HTR-8/SVneo (cell line): ENCODE measurements around the gene DENND5A.

ENCODE experiments used
- DNase-seq: peaks from one replicate; pipeline ENCODE4 v3.0.0; 2011; ENCODE audit warnings: low spot score, mixed read lengths; ENCODE audit not compliant: insufficient read length
- FAIRE-seq: peaks from 2 replicates; lab custom pipeline; 2011; peaks lifted over from hg19 to GRCh38; lab: Jason Lieb, UNC

The DENND5A gene

DNA sequence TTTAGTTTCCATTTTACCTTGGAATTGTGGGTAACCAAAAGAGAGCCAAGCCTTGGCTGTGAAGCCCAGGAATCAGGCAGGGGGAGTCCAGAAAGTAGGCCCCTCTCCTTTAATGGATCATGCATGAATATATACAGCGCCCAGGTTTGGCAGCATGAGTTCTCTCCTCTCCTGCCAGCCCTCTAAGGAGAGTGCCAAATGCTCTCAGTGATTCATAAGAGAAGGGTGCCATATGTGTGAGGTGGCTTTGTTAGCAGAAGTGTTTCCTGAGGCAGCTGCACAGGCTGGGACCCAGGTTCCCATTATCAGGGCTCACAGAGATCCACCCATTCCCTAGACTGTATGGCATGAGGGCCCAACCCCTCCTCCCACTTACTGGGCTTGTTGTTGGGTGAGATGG is 121.4 kb downstream of the DENND5A start:
- FAIRE-seq (no peak), DNase-seq (no peak)

DNA sequence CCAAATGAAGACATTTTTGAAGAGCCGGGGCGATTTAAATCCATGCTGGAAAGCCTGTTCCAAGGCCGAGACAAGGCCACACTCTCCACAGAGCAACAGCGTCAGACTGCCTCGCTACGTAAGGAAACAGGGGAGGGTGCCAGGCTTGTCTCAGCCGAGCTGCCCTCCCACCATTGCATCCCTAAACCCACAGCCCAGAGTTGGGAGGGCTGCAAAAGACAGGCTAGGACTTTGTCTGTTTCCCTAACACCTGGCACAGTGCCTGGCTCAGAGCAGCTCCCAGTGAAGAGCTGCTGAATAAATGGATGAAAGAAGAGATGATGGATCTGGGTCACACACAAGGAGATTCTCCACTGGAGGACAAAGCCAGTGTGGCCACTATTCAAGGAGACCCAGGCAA is 122.4 kb downstream of the DENND5A start:
- no peak for DNase-seq
- no peak for FAIRE-seq

DNA sequence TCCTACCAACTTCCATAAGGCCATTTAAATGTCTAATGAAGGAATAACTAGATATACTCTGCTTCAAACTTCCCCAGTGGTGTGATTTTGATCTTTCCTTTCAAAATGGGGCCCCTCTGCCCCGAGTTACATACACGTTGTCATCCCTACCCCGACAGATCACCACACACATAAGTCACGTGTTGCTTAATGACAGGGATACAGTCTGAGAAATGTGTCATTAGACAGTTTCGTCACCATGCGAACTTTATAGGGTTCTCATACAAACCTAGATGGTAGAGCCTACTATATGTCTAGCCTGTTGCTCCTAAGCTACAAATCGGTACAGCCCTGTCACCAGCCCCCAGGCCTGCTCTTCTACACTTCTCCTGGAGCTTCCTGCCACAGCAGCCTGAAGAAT is 124.0 kb downstream of the DENND5A start:
- no peak for DNase-seq
- FAIRE-seq: peak; percentile 23

DNA sequence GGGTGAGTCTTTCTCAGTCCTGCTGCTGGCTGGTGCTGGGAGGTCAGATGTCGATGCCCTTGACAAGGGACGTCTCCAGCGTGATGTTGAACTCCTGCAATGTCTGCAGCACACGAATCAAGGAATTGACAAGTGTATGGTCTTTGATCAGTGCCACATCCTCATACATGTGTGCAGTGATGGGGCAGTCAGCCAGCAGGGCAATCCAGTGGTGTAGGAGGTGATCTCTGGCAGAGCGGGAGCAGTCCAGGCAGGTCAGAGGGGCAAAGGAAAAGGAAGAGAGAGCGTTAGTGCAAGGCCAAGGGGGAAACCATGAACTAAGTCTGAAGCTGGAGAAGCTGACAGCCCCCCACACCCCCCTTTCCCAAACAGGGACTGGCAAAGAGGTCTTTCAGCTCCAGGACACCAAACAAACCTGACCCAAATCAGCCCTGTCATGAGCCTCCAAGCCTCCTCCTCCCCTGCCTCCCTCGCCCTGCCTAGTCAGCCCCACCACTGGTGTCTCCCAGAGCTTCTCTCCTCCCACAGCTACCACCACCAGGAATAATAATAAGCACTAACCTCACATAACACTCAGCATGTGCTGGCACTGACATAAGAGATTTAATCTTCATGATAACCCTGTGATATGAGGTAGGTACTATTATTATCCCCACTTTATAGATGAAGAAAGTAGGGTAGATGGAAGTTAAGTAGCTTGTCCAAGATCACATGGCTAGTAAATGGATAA is 125.4 kb downstream of the DENND5A start:
- FAIRE-seq (peak; percentile 80), DNase-seq (no peak)

DNA sequence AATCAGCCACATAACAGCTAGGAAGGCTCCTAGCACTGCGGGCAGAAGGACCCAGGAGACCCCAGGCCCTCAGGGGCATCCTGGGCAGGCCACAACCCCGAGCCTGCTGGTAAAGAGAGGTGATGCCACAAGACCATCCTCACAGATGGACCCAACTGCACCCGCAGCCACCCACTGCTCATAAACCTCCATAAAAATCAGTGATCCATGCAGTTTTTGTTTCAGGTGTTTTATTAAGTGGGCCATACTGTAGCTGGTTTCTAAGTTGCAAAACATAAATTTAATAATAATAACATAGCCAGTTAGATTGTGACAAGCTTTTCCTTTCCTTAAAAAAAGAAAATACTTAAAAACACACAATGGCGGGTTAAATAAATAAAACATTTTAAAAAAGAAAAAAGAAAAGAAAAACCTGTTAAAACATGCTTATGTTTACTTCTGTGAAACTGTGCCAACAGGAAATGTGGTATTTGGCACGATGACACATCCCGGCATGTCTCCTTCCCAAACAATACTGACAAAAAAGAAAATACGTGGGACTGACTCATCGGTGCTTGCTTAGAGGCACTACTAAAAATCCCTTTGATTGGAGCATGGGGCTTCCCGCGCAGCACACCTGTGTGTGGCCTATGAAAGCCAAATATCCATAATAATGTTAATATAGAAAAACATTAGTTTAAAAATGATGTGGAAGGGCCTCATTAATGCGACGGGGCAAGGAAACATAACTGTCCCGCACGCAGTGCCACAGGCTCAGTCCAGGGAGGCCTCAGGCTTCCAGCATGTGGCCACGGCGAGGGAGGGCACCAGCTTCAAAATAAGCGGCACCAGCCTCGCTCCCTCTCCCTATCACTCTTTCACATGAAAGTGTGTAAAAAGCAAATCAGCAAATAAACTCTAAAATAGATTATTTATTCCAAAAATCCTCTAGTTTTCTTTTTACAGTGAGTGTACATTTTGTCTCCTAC is 126.3 kb downstream of the DENND5A start:
- FAIRE-seq (peak; percentile 55), DNase-seq (peak; percentile 80)

DNA sequence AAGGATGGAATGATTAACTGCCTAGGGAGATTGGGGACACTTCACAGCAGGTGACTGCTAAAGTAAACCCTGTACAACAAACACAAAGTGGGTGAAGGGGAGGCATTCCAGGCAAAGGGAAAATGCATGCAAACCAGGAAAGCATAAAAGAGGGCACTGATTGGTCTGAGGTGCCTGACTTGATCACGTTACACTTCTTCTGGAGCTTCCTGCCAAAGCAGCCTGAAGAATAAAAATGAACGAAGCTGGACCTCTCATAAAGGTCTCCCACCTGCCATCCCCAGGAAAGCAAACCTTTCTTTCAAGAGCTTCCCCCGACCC is 127.1 kb downstream of the DENND5A start:
- DNase-seq (no peak), FAIRE-seq (no peak)

DNA sequence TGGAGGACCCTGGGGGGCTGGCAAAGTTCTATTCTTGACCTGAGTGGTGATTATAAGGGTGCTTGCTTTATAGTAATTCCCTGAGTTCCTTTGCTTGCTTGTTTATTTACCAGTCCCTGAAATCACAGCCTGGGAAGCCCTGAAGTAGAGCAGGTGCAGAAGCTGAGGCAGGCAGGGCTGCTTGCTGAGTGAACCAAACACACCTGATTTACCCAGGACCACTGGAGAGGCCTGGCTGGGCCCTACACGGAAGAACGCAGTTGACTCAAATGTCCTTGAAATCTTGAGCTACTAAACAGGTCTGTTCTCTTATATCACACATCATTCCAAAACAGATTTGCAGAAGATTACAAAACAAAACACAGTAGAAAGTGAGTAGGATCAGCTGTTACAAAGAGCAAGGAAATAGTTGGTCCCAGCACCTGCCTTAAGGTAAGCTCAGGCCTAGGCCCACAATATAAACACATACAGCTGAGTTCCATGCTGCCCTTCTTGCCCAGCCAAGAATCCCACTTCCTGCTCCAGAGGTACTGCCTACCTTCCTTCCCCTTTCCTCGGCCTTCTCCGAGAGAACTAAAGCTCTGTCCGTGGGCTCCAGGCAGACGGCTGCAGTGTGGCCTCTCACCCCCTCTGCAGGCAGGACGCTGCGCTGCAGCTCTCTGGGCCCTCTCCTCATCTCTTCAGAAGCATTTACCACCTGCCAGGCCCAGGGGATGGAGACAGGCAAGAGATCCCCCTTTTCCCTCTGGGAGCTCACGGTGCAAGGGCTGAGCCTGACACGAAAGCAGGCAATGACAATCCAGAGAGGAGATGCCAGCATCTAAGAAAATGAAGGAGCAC is 127.6 kb downstream of the DENND5A start:
- DNase-seq (peak; percentile 73), FAIRE-seq (no peak)

DNA sequence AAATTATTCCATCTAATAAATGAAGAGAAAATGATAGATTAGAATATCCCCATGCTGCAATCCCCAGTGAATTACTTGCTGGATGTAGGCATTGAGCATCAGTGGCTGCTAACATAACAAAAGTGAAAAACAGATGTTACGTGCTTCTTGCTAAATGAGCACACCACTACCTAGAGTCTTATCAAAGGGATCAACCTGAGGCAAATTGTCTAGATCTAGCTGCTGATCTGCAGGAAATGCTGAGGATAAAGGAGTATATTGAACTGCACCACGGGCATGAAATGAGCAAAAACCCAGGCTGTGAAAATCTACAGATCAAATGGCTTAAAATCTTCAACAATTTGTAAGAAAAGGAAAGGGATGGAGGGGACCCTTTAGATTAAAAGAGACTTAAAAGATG is 128.4 kb downstream of the DENND5A start:
- DNase-seq (no peak), FAIRE-seq (no peak)

DNA sequence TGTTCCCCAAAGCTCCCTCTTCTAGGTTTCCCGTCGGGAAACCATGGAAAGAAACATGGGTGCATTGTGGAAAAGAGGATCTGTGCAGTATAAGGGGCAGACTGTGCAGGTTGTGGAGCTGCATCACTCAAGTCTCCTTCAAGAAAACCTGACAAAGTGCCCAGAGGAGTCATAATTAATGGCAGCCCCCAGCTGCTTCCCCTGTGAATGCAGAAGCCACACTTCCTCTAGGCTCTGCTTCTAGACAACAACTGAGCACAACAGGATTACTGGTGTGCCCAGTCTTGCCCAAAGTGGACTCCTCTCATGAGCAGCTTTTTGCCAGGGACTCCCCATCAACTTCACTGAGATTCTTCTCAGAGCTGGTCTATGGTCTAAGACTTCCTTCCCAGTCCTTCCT is 131.2 kb downstream of the DENND5A start:
- DNase-seq (no peak), FAIRE-seq (no peak)

DNA sequence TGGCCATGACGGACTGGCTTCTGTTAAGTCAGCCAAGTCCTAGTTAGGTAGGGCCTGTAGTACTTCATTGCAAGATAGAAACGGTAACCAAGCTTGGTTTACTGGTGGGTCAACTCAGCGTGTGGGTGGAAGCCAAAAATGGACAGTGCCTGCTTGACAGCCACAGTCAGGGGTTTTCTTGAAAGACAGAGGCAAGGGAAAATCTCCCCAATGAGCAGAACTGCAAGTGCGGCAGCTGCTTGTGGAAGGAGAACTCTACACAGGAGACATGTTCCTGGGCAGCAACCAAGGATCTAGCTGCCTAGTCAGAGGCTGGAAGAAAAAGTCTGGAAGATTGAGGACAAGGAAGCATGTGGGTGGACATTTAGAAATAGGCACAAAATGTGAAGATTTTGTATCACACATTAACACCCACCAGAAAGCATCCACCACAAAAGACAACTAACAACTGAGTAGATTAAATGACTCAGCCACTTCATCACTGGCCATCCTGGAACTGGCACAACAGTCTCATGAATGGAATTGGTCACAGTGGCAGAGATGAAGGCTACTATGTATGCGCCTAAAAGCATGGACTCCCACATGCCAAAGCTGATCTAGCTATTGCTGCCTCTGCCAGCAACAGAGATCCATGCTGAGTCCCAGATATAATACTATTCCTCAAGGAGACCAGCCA is 132.8 kb downstream of the DENND5A start:
- FAIRE-seq (no peak), DNase-seq (no peak)

DNA sequence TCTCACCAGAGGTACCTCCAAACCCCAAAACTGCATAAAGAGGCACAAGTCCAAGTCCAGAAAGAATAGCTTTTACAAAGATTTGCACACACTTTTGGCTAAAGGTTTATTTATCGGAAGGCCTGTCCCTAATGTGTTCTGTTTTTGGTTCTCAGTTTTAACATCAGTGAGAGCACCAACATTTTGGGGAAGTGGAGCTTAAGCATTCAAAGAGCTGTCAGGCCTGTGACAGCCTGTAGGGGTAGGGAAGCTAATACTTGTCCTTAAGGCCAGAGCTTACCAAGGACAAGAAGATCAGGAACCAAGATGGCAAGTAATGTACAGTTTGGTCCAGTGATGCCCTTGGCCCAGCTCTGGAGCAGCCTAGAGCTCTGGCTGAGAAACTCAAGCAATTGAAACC is 134.9 kb downstream of the DENND5A start:
- no peak for DNase-seq
- FAIRE-seq: no peak

DNA sequence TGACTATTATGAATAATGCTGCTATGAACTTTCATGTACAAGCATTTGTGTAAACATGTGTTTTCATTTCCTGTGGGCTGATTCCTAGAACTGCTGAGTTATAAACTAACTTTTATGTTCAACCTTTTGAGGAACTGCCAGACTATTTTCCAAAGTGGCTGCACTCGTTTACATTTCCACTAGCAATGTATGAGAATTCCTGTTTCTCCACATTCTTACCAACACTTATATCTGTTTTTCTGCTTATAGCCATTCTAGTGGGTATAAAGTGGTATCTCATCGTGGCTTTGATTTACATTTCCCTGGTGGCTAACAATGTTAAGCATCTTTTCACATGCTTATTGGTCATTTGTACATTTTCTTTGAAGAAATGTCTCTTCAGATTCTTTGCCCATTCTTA is 138.5 kb downstream of the DENND5A start:
- no peak for FAIRE-seq
- no peak for DNase-seq

DNA sequence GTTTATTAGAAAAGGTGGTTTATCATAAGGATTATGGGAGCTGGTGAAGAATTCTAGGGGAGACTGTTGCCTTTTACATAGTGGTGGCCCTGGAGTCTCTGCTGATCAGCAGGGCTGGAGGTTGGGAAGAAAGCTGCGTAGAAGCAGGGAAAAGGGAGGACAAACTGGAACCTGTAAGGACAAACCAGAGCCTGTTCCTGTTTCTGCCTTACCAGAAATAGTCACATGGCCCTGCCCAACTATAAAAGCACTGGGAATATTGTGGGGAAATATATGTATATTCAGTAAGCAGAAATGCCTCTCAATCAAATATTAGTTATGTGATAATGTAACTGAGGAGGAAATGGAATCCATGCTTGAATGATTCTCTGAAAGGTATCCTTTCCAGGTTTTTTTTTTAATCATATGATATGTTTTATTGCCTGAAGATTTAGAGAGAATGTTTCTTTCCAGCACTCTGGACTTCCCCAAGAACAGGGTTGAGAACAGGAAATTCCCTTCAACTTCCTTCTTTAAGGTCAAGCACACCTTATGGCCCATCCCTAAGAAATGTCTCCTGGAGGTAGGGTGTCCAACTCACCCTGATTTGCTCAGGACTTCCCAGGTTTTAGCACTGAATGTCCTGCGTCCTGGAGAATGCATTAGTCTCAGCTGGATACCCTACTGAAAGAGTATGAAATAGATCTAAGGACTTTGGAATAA is 139.8 kb downstream of the DENND5A start:
- FAIRE-seq: no peak
- DNase-seq: no peak

DNA sequence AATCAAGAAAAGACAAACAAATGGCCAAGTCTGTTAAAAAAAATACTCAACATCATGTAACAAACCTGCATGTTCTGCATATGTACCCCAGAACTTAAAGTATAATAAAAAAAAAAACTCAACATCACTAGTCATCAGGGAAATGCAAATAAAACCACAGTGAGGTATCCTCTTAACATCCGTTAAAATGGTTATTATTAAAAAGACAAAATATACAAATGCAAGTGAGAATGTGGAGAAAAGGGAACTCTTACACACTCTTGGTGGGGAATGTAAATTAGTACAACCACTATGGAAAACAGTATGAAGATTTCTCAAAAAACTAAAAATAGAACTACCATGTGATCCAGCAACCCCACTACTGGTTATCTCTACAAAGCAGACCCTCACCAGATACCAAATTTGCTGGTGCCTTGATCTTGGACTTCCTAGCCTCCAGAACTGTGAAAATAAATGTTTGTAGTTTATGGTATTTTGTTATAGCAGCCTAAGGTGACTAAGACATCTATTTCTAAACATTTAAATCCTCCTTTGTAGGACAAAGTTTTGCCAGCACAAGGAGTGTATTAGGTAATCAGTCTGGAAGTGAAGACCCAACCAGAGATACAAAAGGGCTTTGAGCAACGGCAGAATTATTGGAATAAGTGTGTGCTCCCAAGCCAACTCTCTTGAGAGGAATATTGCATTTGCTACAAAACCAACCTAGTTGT is 141.4 kb downstream of the DENND5A start:
- DNase-seq (no peak), FAIRE-seq (no peak)

DNA sequence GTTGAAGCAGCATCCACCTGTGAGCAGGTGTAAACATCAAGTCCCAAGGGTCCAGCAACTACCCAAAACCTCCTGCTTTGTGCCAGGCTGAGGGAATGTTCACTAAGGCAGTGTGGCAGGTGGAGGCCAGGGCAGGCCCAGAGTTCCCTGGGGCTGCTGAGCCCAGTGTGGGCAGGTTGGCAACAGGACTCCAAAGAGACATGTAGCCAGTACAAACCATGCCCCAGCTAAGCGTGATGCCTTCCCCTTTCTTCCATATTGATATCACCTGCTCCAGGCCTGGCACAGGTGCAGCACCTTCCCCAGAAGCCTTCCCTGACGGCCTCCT is 143.7 kb downstream of the DENND5A start:
- no peak for DNase-seq
- FAIRE-seq: no peak

DNA sequence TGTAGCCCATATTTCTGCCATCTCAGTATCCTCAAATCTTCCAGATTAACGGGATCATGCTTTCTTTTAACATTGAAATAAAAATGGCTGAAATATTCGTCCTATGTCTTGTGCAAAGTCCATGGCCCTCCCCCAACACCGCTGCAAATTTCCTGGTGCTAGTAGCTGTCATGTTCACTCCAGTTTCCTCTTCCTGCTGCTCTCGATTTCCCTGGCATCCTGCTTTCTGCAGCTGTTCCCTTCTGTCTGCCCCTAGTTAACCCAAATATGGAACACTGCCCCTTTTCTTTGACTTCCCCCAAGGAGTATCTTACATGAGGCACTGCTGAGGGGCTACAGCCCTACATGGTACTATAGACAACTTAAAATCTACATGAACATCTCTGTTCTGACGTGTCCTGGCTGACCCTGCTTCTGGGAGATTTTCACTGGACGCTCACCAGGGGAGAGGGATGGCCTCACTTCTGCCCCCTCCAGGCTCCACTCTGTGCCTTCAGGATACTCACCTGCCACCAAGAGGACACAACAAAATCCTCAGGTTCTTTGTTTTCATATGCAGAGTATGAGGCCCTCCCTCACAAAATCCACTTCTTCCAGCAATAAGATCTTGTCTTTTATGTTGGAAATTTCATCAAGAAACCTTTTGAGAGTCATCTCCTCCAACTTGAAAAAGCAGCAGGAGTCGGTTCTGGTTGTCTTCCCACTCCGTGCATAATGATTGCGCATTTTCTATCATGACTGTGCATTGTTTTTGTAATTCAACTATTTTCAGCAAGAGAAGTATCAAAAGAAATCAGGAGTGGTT is 144.3 kb downstream of the DENND5A start:
- FAIRE-seq (no peak), DNase-seq (peak; percentile 13)

DNA sequence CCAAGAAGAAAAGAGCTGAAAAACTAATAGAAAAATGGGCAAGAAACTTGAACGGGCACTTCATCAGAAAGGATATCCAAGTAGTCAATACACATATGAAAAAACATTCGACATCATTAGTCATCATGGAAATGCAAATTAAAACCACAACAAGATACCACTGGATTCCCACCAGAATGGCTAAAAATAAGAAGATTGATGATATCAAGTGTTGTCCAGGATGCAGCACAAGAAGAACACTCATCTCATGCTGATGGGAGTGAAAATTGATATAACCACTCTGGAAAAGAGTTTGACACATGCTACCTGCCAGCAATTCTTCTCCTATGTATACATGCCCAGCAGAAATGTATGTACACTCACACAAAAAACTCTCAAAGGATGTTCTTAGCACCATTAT is 146.9 kb downstream of the DENND5A start:
- FAIRE-seq: no peak
- DNase-seq: no peak

DNA sequence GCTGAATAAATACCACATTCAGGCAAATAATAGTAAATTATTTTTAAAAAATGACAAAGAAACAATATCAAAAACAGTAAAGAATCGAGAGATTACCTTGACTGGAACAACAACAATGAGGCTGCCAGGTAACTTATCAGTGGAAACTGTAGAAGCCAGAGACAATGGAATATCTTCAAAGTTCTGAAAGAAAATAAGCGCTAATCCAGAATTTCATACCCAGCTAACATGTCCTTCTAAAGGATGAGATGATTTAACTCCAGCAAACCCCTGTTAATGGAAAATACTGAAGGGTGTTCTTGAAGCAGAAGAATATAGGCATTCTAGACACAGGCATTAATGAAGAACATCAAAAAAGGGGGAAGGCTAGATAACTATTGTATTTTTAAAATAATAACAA is 153.1 kb downstream of the DENND5A start:
- DNase-seq: no peak

More for the DNA sequence above, 153.1 kb downstream of the DENND5A start:
- no peak for FAIRE-seq
